Measurements from ENCODE around the gene ACOX2.

The ACOX2 gene

DNA sequence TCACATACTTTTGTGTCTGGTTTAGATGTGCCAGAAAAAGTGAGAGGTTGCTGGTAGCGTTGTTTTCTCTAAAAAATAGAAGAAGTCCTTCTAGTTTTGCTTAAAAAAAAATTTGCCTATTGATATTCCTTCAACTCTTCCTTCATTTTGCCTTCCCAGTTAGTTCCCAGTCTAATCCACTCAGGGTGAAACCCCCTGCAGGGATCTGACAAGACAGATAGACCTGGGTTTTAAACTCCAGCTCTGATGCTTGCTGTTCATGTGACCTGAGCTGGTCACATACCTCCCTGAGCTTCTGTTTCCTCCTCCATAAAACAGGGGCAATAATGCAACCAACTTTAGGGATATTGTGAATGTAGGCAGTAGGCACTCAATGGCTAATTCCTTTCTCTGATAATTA, 63.7 kb downstream of the ACOX2 start:
- DNase-seq (ENCODE audit: low spot score): no peak

DNA sequence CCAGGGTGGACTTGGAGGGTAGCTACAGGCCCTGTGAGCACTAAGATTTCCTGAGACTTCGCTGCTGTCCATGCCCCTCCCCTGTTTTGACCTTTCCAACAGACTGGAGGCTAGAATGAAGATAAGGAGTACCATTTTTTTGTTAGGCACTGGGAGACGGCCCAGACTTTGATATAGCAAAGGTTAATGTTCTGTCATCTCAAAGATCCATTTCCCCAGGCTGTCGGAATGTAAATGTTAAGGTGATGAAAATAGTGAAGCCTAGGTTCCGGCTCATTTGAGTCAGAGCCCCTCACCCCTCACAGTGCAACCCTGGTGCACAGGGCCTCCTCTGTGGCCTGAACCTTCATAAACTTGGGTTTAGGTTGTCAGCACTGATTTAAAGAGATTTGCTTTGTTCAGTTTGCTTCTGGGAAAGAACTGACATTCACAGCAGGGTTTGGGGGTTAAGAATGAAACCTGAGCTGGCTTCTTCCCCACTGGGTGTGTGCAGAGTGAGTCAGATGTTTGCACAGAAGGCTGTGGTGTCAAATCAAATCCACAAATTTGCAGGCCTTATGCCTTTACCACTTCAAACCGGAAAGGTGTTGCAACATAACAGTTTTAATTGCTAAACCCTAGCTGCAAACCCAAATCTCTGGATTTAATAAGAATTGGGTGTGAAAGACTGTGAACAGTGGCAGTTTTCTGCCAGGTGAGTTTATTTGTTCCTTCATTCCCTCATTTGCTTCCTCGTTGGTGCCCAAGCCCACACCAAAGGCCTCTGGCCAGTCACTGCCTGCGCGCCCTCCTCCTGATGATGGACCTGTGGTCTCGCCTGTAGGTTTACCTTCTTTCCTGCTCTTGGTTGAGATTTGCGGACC, 65.7 kb downstream of the ACOX2 start:
- peak; percentile 29 for DNase-seq (ENCODE audit: low spot score)

DNA sequence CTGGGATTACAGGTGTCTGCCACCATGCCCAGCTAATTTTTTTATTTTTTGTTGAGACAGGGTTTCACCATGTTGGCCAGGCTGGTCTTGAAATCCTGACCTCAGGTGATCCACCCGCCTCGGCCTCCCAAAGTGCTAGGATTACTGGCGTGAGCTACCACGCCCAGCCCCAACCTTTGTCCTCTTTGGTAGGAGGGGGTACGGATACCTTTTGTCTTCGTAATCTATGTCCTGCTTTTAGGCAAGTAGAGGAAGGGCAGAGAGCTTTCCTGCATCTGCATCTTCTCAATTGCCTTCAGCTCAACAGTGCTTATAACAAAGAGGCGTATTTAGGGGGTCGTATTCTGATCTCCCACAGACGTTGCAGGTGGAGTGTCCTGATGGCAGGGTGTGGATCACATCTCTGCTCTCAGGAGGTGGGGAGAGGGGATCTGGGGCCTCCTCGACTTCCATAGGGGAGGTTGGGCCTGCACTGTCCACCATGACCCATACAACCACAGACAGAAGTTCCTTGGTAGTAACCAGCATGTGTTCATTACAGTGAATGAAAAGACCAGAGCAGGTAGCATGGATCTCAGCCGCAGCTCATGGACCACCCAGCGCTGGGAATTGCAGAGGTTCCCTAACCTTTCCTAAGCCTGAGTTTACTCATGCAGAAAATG, 66.5 kb downstream of the ACOX2 start:
- no peak for DNase-seq (ENCODE audit: low spot score)

DNA sequence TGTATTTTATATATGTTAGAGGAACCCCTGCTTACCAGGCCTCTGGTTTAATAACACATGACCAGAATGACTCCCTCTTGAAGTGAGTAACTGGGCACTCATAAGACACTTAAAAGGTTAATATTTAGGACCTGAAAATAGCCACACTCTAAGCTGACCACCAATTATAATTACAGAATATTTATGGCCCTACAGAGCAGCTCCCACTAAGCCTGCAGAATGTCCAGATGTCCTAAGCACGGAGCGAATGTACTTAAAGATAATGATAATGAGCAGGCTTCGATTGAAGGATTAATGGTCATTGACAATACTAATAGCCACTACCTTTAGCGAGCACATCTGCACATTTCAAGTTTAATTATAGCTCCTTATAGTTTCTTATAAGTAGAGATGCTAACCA, 67.9 kb downstream of the ACOX2 start:
- no peak for DNase-seq (ENCODE audit: low spot score)

DNA sequence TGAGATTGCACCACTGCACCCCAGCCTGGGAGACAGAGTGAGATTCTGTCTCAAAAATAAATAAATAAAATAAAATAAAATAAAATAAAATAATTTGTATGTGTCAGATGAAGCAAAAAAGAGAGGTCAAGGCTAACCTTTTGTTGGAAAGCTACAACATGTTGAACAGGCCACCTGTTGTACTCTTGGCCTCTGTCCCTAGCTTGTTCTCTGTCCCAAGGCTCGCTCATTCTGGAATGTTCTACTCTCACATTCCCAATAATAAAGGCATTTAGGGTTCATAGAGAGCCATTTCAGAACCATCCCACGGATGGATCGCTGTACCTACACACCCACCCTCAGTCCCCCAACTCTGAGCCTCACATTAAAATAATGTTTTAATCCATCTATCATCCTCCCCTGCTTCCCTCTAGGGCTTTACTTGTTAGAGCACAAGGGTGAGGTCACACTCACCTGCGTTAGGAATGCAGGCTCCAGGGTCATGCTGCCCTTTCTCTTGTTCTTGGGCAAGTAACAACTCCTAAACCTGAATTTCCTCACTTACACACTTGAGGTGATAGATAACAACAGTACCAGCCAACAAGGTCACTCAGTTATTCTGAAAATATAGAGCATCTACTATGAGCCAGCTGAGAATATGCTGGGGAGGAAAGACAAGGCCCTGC, 70.0 kb downstream of the ACOX2 start:
- DNase-seq (ENCODE audit: low spot score): no peak

DNA sequence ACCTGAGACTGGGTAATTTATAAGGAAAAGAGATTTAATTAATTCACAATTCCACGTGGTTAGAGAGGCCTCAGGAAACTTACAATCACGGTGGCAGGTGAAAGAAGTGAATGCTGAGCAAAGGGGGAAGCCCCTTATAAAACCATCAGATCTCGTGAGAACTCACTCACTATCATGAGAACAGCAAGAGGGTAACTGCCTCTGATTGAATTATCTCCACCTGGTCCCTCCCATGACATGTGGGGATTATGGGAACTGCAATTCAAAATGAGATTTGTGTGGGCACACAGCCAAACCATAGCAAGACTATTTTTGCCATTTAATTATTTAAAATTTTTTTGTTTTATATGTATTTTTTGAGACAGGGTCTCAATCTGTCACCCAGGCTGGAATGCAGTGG, 72.1 kb downstream of the ACOX2 start:
- no peak for DNase-seq (ENCODE audit: low spot score)

DNA sequence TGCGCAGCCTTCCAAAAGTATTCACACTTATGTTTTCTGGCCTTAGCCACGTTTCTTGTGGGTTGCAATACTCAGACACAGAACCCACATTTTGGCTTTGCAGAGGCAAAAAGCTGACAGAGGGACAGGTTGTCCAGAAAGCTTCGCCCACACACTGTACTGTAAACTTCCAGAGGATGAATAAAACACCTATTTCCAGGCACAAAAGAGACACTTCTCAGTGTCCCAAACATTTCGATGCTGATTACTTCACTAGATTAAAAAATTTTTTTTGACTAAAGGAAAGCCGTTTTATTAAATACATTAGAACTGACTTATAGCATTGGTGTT, 73.1 kb downstream of the ACOX2 start:
- DNase-seq (ENCODE audit: low spot score): no peak

DNA sequence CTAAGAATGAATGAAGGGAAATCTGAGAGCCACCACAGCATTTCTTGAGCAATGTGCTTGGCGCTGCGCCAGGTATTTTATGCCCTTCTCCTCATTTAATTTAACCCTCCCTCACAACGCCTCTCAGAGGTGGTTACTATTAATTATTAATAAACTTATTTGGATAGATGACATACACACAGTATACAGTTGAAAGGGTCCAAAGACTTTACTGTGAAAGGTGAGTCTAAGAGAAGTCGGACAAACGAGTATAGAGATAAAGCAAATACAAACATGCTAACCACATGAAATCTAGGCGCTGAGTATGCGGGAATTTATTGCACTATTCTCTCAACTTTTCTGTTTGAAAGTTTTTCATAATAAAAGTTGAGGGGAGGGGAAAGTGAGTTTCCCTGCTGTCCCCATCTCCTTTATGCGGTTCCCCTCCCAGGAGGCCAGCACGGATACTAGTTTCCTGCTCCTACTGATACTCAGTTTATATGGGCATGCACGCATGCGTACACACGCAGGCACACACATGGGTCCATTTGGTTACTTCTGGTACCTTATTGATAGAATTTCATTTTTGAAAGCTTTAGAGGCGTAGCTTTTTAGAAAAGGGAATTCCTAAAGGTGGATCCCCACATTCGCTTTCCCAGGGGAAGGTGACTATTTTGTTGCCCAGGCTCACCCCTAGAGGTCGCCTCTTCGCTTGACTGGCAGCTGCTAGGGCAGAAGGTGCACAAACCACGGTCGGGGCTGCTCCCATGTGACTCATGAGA, 73.6 kb downstream of the ACOX2 start:
- peak; percentile 82 for DNase-seq (ENCODE audit: low spot score)

DNA sequence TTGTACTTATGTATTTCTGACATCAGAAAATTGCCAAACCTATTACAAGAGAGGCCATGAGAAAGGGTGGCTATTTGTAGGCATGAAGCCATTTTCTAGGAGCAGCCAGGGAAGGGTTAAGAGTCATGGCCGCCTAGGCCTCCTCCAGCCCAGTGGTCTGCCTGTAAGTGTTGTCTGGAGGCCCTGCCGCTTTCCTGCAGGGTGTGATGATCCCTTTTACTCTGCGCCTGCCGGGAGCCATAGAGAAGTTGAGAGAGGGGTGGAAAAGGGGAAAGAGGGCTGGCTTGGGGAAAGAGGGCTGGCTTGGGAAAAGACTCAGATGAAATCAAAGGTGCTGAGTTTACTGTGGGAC, 74.2 kb downstream of the ACOX2 start:
- no peak for DNase-seq (ENCODE audit: low spot score)

DNA sequence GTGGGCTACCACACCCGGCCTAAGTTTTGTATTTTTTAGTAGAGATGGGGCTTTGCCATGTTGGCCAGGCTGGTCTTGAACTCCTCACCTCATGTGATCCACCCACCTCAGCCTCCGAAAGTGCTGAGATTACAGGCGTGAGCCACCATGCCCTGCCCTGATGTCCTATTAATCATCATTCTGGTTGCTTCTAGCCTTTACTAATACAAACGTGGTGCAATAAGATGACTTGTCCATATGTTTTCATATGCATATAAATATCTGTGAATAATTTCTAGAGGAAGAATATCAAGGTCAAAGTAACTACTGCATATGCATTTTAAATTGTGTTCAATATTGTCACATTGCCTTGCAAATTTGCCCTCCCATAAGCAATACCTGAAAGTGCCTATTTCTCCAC, 77.8 kb downstream of the ACOX2 start:
- no peak for DNase-seq (ENCODE audit: low spot score)

All from Ammon's horn (tissue), 1 donor.